ENCODE measurements around the gene TKTL2.

GRCh38 chr4:163505374-163505773 is 31.8 kb upstream of the TKTL2 start:
- TF ChIP-seq CTCF (IDR thresholded peaks at IDR 0.05; ENCODE audit: low read depth, low read length, poor library complexity, severe bottlenecking), result no peak
- TF ChIP-seq EZH2phosphoT487 (IDR thresholded peaks at IDR 0.05; ENCODE audit: borderline replicate concordance, low read length), result no peak

Data from DOHH2 (cell line).